GM19099 (cell line): ENCODE measurements around the gene AKAP3.
A peak's percentile ranks its signal among the peaks of the same experiment; 100 is the strongest.

ENCODE experiments used
- POLR2A ChIP-seq: IDR thresholded peaks from 3 replicates; pipeline ENCODE4 v1.6.1; 2011; ENCODE audit warnings: low read depth; ENCODE audit not compliant: insufficient read length; ENCODE audit errors: extremely low read depth

AKAP3 gene

GRCh38 chr12:4648501-4649357, at the start of gene AKAP3, which contains the start of gene NDUFA9:
AKAP3 (minus strand) TSS chr12:4649051; CDS start chr12:4638196, 10,855 bp downstream.
NDUFA9 (plus strand) TSS chr12:4649114; CDS start chr12:4649127, 13 bp downstream.
- peak; percentile 93 for TF ChIP-seq POLR2A

DNA sequence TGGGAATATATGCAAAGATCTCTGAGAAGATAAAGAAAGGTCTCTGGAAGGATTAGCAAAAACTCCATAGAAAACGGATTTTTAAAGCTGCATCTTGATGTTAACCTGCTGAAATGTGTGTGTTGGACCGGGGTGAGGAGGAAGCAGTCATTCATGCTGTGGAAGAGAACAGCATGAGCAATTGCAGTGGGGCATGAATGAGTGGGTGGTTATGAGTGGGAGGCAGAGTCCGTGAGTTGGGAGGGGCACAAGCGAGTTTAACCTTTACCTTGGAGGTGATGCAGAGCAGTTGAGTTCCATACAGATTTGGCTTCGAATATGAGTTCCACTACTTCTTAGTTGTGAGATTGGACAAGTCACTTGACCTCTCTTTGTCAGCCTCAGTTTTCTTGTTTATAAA, 41.9 kb upstream of the AKAP3 start:
- TF ChIP-seq POLR2A: no peak

- TF ChIP-seq POLR2A: no peak
Observed at GRCh38 chr12:4685317-4685716, 36.5 kb upstream of the AKAP3 start.

- TF ChIP-seq POLR2A: no peak
Observed at GRCh38 chr12:4681732-4682131, 32.9 kb upstream of the AKAP3 start.

DNA sequence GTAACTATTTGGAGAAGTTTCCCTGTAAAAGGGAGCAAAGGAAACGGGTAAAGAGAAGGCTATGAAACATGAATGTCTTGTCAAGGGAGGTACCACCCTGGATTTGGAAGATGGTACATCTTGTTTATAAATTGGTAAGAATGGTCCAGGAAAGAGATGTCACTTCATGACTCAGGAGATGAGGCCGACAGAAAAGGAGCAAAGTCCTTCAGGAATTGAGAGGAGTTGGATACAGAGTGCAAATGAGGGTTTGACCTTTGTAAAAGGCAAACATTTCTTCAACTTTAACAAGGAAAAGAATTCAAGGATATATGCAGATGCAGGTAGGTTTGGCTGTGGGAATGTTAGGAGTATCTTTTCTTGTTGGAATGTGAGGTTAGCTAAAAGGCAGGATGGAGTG, 30.9 kb upstream of the AKAP3 start:
- TF ChIP-seq POLR2A: no peak

- no peak for TF ChIP-seq POLR2A
Observed at GRCh38 chr12:4665236-4665635, 16.4 kb upstream of the AKAP3 start.

DNA sequence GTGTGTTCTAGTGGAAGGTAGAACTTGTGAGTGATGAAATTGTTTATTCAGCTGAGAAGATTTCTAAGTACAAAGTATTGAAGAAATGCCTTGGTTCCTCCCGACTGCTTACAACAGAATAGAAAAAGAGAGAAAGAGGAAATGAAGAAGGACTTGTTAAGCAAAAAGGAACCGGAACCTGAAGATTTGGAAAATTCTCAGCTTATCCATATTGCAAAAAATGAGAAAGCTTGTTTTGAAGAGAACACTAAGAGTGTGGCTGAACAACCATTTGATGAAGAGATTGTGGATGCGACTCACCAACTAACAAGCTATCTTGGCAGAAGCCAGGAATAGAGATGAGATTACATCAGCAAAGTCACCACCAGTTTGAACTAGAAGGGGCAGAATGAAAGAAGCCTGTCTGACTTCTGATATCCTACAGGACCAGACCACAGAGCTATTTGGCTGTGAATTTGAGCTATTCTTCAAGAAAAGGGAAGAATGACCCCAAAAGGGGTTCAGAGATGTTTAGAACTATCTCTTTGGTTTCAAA, 15.2 kb upstream of the AKAP3 start:
- no peak for TF ChIP-seq POLR2A

- TF ChIP-seq POLR2A: no peak
Observed at GRCh38 chr12:4653691-4654090, 4.8 kb upstream of the AKAP3 start.

DNA sequence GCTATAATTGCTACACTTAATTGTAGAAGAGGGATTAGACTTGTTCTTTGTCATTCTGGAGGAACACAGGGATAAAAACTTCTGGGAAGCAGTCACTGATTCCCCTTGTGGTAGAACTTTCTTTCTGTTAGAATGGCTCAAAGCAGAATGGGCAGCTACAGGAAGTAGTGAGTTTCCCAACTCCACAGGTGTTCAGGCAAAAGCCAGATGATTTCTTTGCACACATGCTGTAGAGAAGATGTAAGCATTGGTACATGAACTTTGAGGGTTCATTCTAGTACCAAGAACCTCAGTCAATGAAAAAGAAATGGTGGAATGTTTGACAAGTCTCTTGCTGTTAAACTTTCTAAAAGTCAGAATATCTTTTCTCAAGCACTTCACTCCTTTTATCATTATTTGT, 4.4 kb upstream of the AKAP3 start:
- no peak for TF ChIP-seq POLR2A

- no peak for TF ChIP-seq POLR2A
Observed at GRCh38 chr12:4649358-4649661, 459 bp upstream of the AKAP3 start.

DNA sequence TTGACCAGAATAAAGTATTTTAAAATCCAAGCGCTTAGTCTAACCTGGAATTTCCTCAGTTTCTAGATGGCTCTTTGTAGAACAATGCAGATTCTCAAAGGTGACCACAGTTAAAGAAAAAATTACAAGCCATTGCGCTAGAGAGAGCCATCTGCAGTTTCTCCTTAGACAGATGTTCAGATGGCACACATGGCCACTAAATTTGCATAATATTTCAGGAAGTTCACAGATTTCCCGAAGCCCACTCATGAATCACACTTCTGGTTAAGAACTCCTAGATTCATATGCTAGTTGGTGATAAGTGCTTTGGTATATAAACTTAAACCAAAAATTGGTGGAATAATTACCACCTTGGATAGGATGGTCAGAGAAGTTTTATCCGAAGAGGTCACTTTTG, 749 bp downstream of the AKAP3 start:
- TF ChIP-seq POLR2A: no peak

DNA sequence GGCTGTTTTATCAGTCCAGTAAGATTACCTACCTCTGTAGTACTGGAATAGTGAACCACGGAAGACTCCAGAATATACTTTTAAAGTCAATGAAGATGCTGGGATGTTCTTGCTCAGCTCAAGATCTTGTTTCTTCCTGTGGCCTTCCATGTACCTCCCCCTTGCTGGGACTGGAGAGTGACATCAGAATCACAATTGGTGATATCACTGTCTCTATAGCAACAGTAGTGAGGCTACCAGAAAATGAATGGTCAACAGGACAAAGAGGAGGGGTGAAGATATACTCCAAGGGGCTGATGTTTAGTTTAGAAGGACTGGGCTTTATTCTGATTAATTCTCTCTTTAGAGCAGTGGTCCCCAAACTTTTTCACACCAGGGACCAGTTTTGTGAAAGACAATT, 3.8 kb downstream of the AKAP3 start:
- no peak for TF ChIP-seq POLR2A

GRCh38 chr12:4643747-4644146, 5.1 kb downstream of the AKAP3 start:
- no peak for TF ChIP-seq POLR2A

GRCh38 chr12:4630262-4630661, 18.6 kb downstream of the AKAP3 start:
- no peak for TF ChIP-seq POLR2A

- TF ChIP-seq POLR2A: no peak
Observed at GRCh38 chr12:4628406-4628805, 20.4 kb downstream of the AKAP3 start.

DNA sequence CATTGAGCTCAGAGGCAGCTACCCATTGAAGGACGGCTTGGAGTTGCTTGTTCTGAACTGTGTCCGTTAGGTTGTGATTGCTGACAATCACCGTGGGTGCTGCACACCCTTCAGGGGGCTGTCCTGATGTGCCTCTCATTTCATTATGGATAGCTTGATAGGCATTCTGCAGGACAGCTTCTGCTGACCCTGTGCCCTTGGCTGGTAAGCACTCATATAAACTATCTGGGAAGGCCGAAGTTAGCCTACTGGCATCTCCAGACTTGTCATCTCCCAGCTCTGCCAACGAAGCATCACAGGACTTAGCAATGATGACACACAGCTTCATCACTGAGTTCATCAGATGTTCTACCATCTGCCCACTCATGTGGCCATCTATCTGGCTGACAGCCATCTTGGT, 22.3 kb downstream of the AKAP3 start:
- TF ChIP-seq POLR2A: no peak

GRCh38 chr12:4621511-4621910, 27.3 kb downstream of the AKAP3 start:
- TF ChIP-seq POLR2A: no peak

DNA sequence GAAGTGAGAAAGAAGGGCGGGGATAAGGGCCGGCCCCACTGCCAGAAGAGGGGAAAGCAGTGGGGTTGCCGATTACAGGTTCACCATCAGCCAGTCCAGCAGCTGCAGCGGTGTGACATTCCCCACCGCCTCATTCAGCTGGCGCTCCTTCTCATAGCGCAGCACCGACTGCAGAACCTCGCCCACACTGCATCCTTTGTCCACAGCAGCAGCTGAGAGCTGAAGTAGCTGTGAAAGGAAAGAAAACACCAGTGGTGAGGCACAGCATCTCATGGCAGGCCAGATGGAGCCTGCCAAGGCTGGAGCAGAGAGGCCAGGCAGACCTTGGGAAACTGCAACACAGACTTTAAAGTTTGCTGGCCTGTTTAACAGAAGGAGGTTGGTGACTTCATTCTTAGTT, 33.2 kb downstream of the AKAP3 start:
- TF ChIP-seq POLR2A: no peak

DNA sequence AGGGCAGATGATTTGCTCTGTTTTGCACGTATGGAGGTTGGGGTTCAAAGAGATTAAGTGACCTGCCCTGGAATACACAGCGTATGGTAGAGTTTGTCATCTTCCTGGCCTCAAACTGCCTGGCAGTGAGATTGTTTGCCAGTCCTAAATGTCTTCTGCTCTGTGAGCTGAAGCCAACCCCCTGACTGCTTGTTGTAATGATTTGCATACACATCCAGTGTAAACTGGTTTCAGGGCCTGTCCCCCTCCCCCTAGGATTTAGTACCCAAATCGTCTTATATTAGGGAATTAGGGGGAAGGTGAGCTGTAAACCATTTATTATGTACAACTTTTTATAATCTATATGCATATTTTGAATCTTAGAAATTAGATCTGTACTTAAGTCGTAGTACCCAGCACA, 38.4 kb downstream of the AKAP3 start:
- no peak for TF ChIP-seq POLR2A
